Measurements from ENCODE around the gene RTP5.

DNA sequence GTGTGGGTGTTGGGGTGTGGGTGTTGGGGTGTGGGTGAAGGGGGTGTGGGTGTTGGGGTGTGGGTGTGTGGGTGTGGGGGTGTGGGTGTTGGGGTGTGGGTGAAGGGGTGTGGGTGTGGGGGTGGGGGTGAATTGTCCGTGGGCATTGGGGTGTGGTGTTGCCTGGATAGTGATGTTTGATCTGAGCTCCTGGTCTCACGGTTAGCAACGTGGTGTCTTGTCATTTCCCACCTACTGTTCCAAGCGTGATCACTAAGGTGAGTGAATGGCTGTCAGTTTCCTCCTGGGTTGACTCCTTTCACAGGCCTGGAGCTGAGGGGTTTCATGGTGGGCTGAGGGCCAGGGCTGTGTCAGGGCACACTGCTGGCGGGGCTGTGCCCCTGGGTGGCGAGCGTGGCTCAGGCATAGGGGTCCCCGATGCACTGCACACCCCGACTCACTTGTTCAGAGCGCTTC, 27.2 kb downstream of the RTP5 start:
- TF ChIP-seq EZH2phosphoT487 (IDR thresholded peaks at IDR 0.05; ENCODE audit: insufficient read depth, low read depth) (no peak), EZH2 (IDR thresholded peaks at IDR 0.05; ENCODE audit: insufficient read depth, poor library complexity, severe bottlenecking) (no peak)

Data from GM23248 (cell line).